Testis (tissue), 3 donors: Measurements from ENCODE around the gene TDRD9. TPM values are rescaled to one million over a fixed set of nuclear protein-coding genes. Genes with fewer than 3 reads are reported as not detected.

Experiments
- DNase-seq: peaks from one replicate; pipeline ENCODE4 v3.0.0-alpha.2; 2019
- H3K27ac ChIP-seq, 2 donors: fragments of 200-600 bp; sonication (generic); one replicate each; pipeline ENCODE4 v1.5.1; 2019
- H3K27me3 ChIP-seq: fragments of 200-600 bp; sonication (generic); one replicate; pipeline ENCODE4 v1.5.1; 2019
- H3K36me3 ChIP-seq: fragments of 200-600 bp; sonication (generic); one replicate; pipeline ENCODE4 v1.5.1; 2017; ENCODE audit warnings: low read depth; ENCODE audit errors: missing control alignments
- H3K4me1 ChIP-seq: fragments of 200-600 bp; sonication (generic); one replicate; pipeline ENCODE4 v1.5.1; 2019
- H3K4me3 ChIP-seq, 2 donors: fragments of 200-600 bp; sonication (generic); one replicate each; pipeline ENCODE4 v1.5.1; 2017 to 2019
- H3K9me3 ChIP-seq: fragments of 200-600 bp; sonication (generic); one replicate; pipeline ENCODE4 v1.5.1; 2017
- CTCF ChIP-seq, 3 experiments: fragments of 450-650 bp in 2 of 3; fragments of 200-600 bp in 1 of 3; sonication (generic) in 1 of 3; IDR thresholded peaks; one replicate each; pipeline ENCODE4 v1.5.1; 2016 to 2019; ENCODE audit warnings: antibody characterized with exemption in 3 of 3, mild to moderate bottlenecking in 2 of 3, moderate library complexity in 1 of 3
- POLR2A ChIP-seq: fragments of 450-650 bp; IDR thresholded peaks from one replicate; pipeline ENCODE4 v1.6.1; 2017; ENCODE audit warnings: antibody characterized with exemption, mild to moderate bottlenecking, moderate library complexity
- WGBS, 2 donors: methylation state at CpG; one replicate each; pipeline ENCODE4 v1.1.5; 2018; 5-methylcytosine and 5-hydroxymethylcytosine counted together
- intact Hi-C: fragments of 100-400 bp; cut with DNase I; formaldehyde crosslinking; loops from one replicate; pipeline ENCODE4 v1.15.1; 2023; ENCODE audit warnings: low total_unique reads
- polyA plus RNA-seq: library from polyadenylated mRNA; stranded (reverse); fragments of 350-450 nt; fragmentation: Illumina TruSeq; extraction: RNeasy Lipid Tissue Mini Kit (QIAGEN cat#74804); gene quantifications from one replicate; pipeline ENCODE4 v1.2.3, GENCODE V29; 2014; ENCODE audit warnings: low read depth, low replicate concordance; ENCODE audit not compliant: insufficient read depth
- total RNA-seq, 2 donors: library from RNA; depleted of rRNA; stranded (reverse); fragments of >200 nt; gene quantifications; one replicate each; pipeline ENCODE4 v1.2.3, GENCODE V29; 2016

The TDRD9 gene
- total and polyA plus RNA-seq, 3 donors from 2014 or later: 41.8 to 72.8 (median 68.5) TPM

GRCh38 chr14:103904493-103905107, 23.7 kb upstream of the TDRD9 start:
- Histone ChIP-seq H3K27ac (no peak overlapping the region), H3K36me3 (no peaks in the 10 kb centered on the region), H3K4me3 (no peak overlapping the region), H3K9me3 (no peaks in the 10 kb centered on the region), H3K4me1 (peaks cover 3% of the 10 kb centered on the region), H3K27me3 (no peaks in the 10 kb centered on the region)
- intact Hi-C loops: no loop called here
- TF ChIP-seq POLR2A: no peak
- no peak for TF ChIP-seq CTCF (IDR thresholded peaks at IDR 0.05)
- no peak for DNase-seq
- 90 to 95% methylated on average over 2 of the region's 2 CpGs for WGBS, 2 donors

- Histone ChIP-seq H3K9me3 (no peaks in the 10 kb centered on the region), H3K27ac (no peak overlapping the region), H3K4me1 (peaks cover 10% of the 10 kb centered on the region), H3K4me3 (no peak overlapping the region), H3K27me3 (no peaks in the 10 kb centered on the region), H3K36me3 (no peaks in the 10 kb centered on the region)
- DNase-seq: no peak
- intact Hi-C loops: no loop called here
- WGBS, 2 donors: 66 to 71% methylated on average over 22 of the region's 22 CpGs
- no peak for TF ChIP-seq POLR2A
- no peak for TF ChIP-seq CTCF (IDR thresholded peaks at IDR 0.05)
Observed at GRCh38 chr14:103905842-103906456, 22.3 kb upstream of the TDRD9 start.

GRCh38 chr14:103908580-103908979, 19.7 kb upstream of the TDRD9 start:
- DNase-seq: no peak
- Histone ChIP-seq H3K9me3 (no peaks in the 10 kb centered on the region), H3K4me3 (no peak overlapping the region), H3K27me3 (no peaks in the 10 kb centered on the region), H3K36me3 (no peaks in the 10 kb centered on the region), H3K4me1 (peaks cover 6% of the 10 kb centered on the region), H3K27ac (no peak overlapping the region)
- intact Hi-C loops: no loop called here
- 95 to 97% methylated on average over 4 of the region's 4 CpGs for WGBS, 2 donors
- TF ChIP-seq POLR2A (no peak), CTCF (IDR thresholded peaks at IDR 0.05) (no peak)

- intact Hi-C loops: loop anchor here (10.0 kb wide), 1 partner anchor 105 kb away; no protein-coding TSS in a partner anchor
- Histone ChIP-seq H3K4me1 (peaks cover 6% of the 10 kb centered on the region), H3K9me3 (no peaks in the 10 kb centered on the region), H3K27ac (no peak overlapping the region), H3K27me3 (no peaks in the 10 kb centered on the region), H3K4me3 (no peak overlapping the region), H3K36me3 (no peaks in the 10 kb centered on the region)
- no peak for DNase-seq
- no peak for TF ChIP-seq CTCF (IDR thresholded peaks at IDR 0.05)
- TF ChIP-seq POLR2A: no peak
- WGBS, 2 donors: 81 to 86% methylated on average over 13 to 26 of the region's 26 CpGs
Observed at GRCh38 chr14:103909531-103910261, 18.6 kb upstream of the TDRD9 start.
